Loucy (cell line): ENCODE measurements around the gene TANGO6.
"Not testable (repeated sequence)": the region's sequence is repeated elsewhere in the genome, so short reads cannot be mapped to it uniquely, and the experiment has no call there.

Experiments used
- EZH2phosphoT487 ChIP-seq: fragments of 200-600 bp; IDR thresholded peaks from 2 replicates; pipeline ENCODE4 v1.6.1; 2018; ENCODE audit warnings: antibody characterized with exemption, mild to moderate bottlenecking, moderate library complexity, borderline replicate concordance
- TF ChIP-seq, protein P1 (sequence below): fragments of 200-600 bp; sonication (generic); conservative IDR thresholded peaks from 2 replicates; pipeline ENCODE4 v1.5.1; 2014; ENCODE audit warnings: mild to moderate bottlenecking, antibody characterized with exemption, low read length

DNA sequence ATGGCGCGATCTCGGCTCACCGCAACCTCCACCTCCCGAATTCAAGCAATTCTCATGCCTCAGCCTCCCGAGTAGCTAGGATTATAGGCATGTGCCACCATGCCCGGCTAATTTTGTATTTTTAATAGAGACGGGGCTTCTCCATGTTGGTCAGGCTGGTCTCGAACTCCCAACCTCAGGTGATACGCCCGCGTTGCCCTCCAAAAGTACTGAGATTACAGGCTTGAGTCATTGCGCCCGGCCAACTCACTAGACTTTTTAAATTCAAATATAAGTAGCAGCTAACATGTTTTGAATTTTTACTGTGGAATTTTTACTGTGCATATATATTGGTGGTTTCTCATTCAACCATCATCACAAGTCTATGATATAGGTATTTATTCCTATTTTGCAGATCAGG is 281.6 kb downstream of the TANGO6 start:
- TF ChIP-seq, protein P1, sequence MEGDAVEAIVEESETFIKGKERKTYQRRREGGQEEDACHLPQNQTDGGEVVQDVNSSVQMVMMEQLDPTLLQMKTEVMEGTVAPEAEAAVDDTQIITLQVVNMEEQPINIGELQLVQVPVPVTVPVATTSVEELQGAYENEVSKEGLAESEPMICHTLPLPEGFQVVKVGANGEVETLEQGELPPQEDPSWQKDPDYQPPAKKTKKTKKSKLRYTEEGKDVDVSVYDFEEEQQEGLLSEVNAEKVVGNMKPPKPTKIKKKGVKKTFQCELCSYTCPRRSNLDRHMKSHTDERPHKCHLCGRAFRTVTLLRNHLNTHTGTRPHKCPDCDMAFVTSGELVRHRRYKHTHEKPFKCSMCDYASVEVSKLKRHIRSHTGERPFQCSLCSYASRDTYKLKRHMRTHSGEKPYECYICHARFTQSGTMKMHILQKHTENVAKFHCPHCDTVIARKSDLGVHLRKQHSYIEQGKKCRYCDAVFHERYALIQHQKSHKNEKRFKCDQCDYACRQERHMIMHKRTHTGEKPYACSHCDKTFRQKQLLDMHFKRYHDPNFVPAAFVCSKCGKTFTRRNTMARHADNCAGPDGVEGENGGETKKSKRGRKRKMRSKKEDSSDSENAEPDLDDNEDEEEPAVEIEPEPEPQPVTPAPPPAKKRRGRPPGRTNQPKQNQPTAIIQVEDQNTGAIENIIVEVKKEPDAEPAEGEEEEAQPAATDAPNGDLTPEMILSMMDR: not testable (repeated sequence)
- not testable (repeated sequence) for TF ChIP-seq EZH2phosphoT487
